Measurements from ENCODE around the gene SPRING1. TPM values are rescaled to one million over a fixed set of nuclear protein-coding genes. Genes with fewer than 3 reads are reported as not detected.

The SPRING1 gene
- polyA plus RNA-seq, 2 of the 4 experiments (the other 2 are of a cell fraction) = 11.2 to 17.4 TPM

DNA sequence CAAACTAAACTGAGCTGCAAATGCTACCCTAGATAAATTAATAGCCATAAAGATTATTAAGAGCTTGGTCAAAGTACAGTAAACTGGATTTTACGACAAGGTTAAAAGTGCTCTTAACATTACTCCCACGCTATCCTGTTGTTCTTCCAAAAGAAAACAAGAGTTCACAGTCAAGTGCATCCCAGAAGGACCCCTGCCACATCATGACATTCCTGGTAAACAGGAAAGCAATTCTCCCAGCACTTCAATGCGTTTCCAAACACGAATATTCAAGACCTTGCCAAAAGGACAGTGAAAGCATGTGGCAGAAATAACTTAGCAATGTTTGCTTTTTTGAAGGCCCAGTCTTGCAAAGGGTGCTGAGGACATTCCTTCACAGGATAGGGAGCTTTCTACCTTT, 11.2 kb downstream of the SPRING1 start (continued):
- TF ChIP-seq HOXA7 (CRISPR knock-in tag; IDR thresholded peaks at IDR 0.05) = no peak
- TF ChIP-seq RARB (CRISPR knock-in tag; IDR thresholded peaks at IDR 0.05) = no peak
- TF ChIP-seq BHLHE40 (IDR thresholded peaks at IDR 0.05; ENCODE audit: low read depth, low read length) = no peak
- TF ChIP-seq, protein P1, sequence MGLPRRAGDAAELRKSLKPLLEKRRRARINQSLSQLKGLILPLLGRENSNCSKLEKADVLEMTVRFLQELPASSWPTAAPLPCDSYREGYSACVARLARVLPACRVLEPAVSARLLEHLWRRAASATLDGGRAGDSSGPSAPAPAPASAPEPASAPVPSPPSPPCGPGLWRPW (IDR thresholded peaks at IDR 0.05) = no peak
- TF ChIP-seq, protein P2, sequence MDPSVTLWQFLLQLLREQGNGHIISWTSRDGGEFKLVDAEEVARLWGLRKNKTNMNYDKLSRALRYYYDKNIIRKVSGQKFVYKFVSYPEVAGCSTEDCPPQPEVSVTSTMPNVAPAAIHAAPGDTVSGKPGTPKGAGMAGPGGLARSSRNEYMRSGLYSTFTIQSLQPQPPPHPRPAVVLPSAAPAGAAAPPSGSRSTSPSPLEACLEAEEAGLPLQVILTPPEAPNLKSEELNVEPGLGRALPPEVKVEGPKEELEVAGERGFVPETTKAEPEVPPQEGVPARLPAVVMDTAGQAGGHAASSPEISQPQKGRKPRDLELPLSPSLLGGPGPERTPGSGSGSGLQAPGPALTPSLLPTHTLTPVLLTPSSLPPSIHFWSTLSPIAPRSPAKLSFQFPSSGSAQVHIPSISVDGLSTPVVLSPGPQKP (IDR thresholded peaks at IDR 0.05; ENCODE audit: low read depth, low read length) = no peak
- TF ChIP-seq TFCP2L1 (CRISPR knock-in tag; IDR thresholded peaks at IDR 0.05) = no peak
- no peak for TF ChIP-seq MYC (IDR thresholded peaks at IDR 0.05; ENCODE audit: borderline replicate concordance, low read length)
- TF ChIP-seq CEBPB (IDR thresholded peaks at IDR 0.05) = no peak
- TF ChIP-seq NPAS2 (CRISPR knock-in tag; IDR thresholded peaks at IDR 0.05; ENCODE audit: borderline replicate concordance) = no peak
- TF ChIP-seq CTCF (IDR thresholded peaks at IDR 0.05) = no peak

GRCh38 chr12:116722245-116722644, 15.6 kb downstream of the SPRING1 start:
- TF ChIP-seq HOXB13 (CRISPR knock-in tag; IDR thresholded peaks at IDR 0.05; ENCODE audit: low read depth) (no peak), PHF8 (IDR thresholded peaks at IDR 0.05; ENCODE audit: borderline replicate concordance, low read depth) (no peak), CBX8 (IDR thresholded peaks at IDR 0.05) (no peak), HOXA7 (CRISPR knock-in tag; IDR thresholded peaks at IDR 0.05) (no peak), SREBF2 (IDR thresholded peaks at IDR 0.05) (no peak), CEBPB (IDR thresholded peaks at IDR 0.05) (no peak), NFE2L2 (conservative IDR thresholded peaks at IDR 0.05; ENCODE audit: low read length) (no peak), MAZ (IDR thresholded peaks at IDR 0.05; ENCODE audit: borderline replicate concordance, low read depth, low read length) (no peak)
- TF ChIP-seq, protein P3, sequence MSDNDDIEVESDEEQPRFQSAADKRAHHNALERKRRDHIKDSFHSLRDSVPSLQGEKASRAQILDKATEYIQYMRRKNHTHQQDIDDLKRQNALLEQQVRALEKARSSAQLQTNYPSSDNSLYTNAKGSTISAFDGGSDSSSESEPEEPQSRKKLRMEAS (IDR thresholded peaks at IDR 0.05) = no peak
- TF ChIP-seq, protein P1 (IDR thresholded peaks at IDR 0.05) = no peak
- Histone ChIP-seq H3K4me2 (no peak overlapping the region), H3K27ac (no peak overlapping the region), H3K4me3 (no peak overlapping the region), H3K4me1 (no peaks in the 10 kb centered on the region), H3K9me3 (no peaks in the 10 kb centered on the region)
- ChIA-PET POLR2A (no interaction called here), CTCF (interaction anchor here (1.0 to 1.6 kb wide), 4 partner anchors 13 to 160 kb away, joined by 3 to 20 read pairs (median 3); partner anchors contain the start of gene HRK)
- DNase-seq (ENCODE audit: low read depth in 1 of 2, low spot score in 1 of 2) (no peak), ATAC-seq (no peak), FAIRE-seq (no peak)

DNA sequence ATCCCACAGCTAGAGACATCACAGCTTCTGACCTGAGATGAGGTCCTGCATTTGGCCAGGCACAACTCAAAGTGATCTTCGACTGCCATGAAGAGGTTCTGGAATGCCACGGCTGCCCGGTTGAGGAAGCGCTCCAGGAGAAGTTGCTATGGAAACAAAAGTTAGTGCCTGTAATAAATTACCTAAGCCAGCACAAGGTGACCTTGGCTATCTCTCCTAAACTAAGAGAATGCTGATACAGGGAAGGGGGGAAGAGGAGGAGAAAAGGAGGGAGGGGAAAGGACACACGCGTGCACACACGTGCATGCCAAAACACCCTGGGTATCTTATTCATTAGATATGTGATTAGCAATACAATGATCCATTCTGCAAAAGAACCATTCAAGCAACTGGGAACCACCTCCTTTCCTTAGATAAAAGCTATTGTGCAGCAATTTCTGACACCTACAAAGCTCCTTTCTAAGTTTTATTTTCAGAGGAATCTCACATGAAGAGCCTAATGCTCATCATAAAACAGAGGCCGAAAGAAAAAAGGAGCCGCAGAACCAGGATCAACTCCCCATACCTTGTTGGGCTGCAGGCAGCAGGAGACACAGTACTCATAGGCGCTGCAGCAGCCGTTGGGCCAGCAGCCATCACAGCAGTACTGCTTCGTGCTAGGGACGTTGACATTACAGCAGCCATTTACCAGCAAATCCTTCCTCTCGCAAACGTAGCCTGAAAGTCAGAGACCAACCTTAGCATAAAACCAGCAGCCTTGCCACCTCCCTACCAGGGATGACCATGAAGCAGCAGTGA, 17.9 kb downstream of the SPRING1 start:
- Histone ChIP-seq H3K4me1 (no peaks in the 10 kb centered on the region), H3K4me3 (no peak overlapping the region), H3K9me3 (no peaks in the 10 kb centered on the region), H3K4me2 (no peak overlapping the region), H3K27ac (no peak overlapping the region)
- TF ChIP-seq BHLHE40 (IDR thresholded peaks at IDR 0.05; ENCODE audit: low read depth, low read length) = no peak
- no peak for TF ChIP-seq ZSCAN20 (CRISPR knock-in tag; IDR thresholded peaks at IDR 0.05)
- no peak for TF ChIP-seq RARB (CRISPR knock-in tag; IDR thresholded peaks at IDR 0.05)
- no peak for TF ChIP-seq SREBF2 (IDR thresholded peaks at IDR 0.05)
- no peak for TF ChIP-seq ESRRA (IDR thresholded peaks at IDR 0.05; ENCODE audit: borderline replicate concordance, low read length)
- TF ChIP-seq USF2 (IDR thresholded peaks at IDR 0.05) = no peak
- TF ChIP-seq KDM1A (IDR thresholded peaks at IDR 0.05; ENCODE audit: low read depth) = no peak
- DNase-seq (ENCODE audit: low read depth in 1 of 2, low spot score in 1 of 2) (no peak), ATAC-seq (no peak), FAIRE-seq (no peak)
- ChIA-PET CTCF (interaction anchor here (0.9 to 3.7 kb wide), 2 partner anchors 11 to 399 kb away, joined by 3 to 30 read pairs; no protein-coding TSS in a partner anchor), POLR2A (no interaction called here)
- 89% methylated on average over 15 of the region's 15 CpGs for WGBS (ENCODE audit: missing lambda C conversion rate)
